SH-SY5Y (cell line): ENCODE data around the gene ARFGAP1.

Source experiments
- GATA2 ChIP-seq: IDR thresholded peaks from 2 replicates; pipeline ENCODE4 v1.6.1; 2011; ENCODE audit warnings: mild to moderate bottlenecking, low read depth, low read length
- GATA3 ChIP-seq: IDR thresholded peaks from 2 replicates; pipeline ENCODE4 v1.6.1; 2011; ENCODE audit warnings: low read depth, mild to moderate bottlenecking, low read length, moderate library complexity

DNA sequence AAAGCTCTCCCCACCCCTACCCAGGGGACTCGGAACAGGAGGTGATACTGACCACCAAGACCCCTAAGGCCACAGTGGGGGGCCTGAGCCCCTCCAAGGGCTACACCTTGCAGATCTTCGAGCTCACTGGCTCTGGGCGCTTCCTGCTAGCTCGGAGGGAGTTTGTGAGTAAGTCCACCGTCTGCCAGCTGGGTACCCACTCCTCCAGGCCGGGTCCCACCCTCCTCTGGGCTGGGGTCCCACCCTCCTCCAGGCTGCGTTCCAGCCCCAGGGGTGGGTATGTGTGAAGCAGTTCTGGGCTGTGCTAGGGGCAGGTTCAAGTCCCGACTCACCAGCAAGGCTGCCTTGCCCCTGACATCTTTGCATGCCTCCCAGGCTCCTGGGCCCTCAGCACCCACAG, 32.8 kb downstream of the ARFGAP1 start:
- TF ChIP-seq GATA3 (no peak), GATA2 (no peak)
